ENCODE results near the gene BEST2.
"Not testable (repeated sequence)": the region's sequence is repeated elsewhere in the genome, so short reads cannot be mapped to it uniquely, and the experiment has no call there.

The BEST2 gene

DNA sequence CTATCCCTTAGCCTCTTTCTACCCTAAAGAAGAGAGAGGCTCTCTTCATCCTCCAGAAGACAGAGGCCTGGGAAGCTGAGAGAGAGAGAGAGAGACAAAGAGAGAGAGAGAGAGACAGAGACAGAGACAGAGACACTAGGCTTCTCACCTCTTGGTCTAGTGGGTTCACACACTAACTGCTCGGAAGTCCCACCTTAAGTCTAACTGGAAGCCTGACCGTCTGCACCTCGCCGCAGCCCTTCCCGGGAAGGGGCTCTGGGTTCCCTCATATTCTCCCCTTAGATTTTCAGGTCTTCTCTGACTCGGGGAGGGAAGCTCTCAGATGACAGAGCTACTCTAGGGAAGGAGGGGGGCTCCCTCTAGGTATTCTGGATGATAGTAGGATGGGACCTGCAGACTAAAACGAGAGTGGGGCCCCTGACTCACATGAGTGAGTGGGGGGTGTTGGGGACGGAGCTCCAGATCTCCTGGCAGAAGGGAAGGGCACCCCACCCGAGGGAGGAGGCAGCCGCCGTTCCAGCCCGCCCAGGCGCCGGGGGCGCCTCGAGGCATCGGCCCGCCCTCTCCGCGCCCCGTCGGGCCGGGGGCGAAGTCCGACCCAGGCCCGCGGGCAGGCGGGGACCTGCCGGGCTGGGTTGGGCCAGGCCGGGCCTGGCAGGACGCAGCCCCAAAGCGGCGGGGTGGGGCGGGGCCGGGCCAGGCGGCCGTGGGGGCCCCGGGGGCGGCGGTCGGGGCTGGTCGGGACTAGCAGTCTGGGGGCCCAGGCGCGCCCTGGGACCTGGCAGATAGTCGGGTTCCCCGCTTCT is 37.7 kb downstream of the BEST2 start:
- peak; percentile 70 for DNase-seq

DNA sequence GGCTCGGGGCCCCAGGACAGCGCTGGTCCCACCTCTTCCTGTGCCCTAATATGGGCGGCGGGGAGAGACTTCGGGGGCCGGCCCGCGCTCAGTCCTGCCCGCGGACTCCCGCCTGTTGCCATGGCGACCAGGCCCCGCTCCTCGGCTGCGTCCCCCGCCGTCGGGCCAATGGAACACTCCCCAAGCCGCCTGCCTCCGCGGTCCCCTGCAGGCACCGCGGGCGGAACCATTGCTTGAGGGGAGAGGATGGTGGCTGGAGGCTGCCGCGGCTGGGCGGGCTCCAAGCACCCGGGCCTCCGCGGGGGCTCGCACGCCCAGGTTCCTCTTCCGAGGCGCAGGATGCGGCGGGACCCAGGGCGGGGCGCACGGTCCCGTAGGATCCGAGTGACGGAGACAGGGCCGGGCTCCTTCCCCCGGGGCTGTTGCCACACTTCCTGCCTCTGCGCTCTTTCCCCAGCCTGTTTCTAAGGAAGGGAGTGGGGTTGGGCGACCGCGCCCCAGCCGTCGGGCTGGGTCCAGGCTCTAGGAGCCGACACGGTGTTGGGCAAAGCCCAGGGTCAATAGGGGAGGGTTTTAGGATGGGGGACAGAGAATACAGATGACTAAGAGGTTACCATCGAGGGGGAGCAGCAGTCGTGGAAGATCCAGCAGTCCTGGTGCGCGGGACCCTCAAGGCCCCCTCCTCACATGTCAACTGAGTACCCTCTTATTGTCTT is 38.5 kb downstream of the BEST2 start:
- DNase-seq: peak; percentile 97

DNA sequence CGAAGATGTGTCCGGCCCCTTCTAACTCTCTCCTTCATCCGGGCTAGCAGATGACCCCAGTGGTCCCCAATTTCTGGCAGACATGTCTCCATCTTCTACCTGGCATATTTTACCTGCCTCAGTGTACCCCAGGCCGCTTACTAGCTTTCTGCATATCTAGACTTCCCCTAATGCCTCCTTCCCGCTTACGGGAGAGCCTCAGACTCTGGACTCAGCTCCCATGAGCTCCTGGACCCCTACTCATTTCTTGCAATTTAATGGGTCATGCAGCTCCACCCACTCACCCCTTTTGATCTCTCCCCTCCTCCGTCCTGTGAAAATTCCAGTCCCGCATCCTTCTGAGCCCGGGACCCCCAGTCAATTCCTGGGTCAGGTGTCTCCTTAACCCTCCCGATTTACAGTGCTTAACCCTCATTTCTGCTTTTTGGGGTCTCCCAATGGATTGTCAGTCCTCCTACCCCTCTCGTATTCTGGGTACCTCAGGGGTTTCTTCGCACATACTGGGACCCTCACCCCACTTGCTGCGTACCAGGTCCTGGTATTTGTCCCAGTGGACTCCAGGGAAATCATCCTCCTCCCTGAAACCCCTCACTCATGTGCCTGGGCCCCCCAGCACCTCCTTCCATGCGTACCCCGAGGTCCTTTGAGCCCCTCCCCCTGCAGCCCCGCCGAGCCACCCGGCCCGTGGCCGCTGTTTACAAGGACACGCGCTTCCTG is 39.2 kb downstream of the BEST2 start:
- peak; percentile 65 for DNase-seq

DNA sequence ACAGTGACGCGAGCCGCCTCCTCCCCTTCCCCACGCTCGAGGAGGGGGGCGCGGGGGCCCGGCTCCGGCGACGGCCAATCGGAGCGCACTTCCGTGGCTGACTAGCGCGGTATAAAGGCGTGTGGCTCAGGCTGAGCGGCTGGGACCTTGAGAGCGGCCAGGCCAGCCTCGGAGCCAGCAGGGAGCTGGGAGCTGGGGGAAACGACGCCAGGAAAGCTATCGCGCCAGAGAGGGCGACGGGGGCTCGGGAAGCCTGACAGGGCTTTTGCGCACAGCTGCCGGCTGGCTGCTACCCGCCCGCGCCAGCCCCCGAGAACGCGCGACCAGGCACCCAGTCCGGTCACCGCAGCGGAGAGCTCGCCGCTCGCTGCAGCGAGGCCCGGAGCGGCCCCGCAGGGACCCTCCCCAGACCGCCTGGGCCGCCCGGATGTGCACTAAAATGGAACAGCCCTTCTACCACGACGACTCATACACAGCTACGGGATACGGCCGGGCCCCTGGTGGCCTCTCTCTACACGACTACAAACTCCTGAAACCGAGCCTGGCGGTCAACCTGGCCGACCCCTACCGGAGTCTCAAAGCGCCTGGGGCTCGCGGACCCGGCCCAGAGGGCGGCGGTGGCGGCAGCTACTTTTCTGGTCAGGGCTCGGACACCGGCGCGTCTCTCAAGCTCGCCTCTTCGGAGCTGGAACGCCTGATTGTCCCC is 39.9 kb downstream of the BEST2 start, which contains the start of gene JUNB:
JUNB (plus strand) TSS at position 142 of the 706 bp plus-strand sequence; CDS start at position 428, 286 bp downstream.
- peak; percentile 96 for DNase-seq

DNA sequence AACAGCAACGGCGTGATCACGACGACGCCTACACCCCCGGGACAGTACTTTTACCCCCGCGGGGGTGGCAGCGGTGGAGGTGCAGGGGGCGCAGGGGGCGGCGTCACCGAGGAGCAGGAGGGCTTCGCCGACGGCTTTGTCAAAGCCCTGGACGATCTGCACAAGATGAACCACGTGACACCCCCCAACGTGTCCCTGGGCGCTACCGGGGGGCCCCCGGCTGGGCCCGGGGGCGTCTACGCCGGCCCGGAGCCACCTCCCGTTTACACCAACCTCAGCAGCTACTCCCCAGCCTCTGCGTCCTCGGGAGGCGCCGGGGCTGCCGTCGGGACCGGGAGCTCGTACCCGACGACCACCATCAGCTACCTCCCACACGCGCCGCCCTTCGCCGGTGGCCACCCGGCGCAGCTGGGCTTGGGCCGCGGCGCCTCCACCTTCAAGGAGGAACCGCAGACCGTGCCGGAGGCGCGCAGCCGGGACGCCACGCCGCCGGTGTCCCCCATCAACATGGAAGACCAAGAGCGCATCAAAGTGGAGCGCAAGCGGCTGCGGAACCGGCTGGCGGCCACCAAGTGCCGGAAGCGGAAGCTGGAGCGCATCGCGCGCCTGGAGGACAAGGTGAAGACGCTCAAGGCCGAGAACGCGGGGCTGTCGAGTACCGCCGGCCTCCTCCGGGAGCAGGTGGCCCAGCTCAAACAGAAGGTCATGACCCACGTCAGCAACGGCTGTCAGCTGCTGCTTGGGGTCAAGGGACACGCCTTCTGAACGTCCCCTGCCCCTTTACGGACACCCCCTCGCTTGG is 40.7 kb downstream of the BEST2 start:
- peak; percentile 80 for DNase-seq

DNA sequence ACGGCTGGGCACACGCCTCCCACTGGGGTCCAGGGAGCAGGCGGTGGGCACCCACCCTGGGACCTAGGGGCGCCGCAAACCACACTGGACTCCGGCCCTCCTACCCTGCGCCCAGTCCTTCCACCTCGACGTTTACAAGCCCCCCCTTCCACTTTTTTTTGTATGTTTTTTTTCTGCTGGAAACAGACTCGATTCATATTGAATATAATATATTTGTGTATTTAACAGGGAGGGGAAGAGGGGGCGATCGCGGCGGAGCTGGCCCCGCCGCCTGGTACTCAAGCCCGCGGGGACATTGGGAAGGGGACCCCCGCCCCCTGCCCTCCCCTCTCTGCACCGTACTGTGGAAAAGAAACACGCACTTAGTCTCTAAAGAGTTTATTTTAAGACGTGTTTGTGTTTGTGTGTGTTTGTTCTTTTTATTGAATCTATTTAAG is 41.3 kb downstream of the BEST2 start:
- DNase-seq: no peak

DNA sequence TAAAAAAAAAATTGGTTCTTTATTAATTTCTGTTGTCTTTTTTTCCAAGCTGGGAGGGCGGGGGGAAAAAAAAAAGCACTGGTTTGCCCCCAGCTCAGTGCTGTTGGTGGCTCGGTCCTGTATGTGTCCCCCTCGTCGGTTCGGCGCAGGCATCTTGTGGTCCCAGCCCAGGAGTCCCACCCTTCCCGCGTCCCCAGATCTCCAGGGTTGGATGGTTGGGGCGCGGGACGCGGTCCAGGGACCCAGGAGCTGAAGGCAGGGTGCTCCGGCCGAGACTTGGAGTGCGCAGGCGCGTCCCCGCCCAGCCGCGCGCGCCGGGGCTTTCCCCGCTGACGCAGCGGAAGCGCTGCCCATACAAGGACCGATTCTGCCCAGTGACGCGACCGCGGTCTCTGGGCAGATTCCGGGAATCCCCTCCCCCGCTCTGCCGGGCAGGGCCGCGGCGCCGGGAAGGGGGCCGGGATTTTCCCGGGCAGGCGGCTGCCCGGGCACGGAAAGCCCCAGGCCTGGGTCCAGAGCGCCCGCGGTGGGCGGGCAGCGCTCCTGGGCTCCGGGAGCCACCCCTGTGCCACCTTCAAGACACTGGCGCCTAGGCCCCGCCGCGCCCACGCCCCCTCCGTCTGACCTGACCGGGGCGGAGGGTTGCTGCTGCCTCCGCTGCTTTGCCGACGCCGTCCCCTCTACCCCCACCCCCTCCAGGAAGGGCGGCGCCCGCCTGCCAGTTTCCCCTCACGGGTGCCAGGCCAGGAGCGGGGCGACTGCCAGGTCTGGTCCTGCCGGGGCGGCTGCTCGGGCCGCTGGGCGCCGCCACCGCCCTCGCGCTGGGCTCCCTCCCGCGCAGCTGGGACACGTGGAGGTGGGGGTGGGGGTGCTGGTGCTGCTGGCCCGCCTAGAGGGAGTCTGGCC is 42.0 kb downstream of the BEST2 start:
- peak; percentile 97 for DNase-seq

DNA sequence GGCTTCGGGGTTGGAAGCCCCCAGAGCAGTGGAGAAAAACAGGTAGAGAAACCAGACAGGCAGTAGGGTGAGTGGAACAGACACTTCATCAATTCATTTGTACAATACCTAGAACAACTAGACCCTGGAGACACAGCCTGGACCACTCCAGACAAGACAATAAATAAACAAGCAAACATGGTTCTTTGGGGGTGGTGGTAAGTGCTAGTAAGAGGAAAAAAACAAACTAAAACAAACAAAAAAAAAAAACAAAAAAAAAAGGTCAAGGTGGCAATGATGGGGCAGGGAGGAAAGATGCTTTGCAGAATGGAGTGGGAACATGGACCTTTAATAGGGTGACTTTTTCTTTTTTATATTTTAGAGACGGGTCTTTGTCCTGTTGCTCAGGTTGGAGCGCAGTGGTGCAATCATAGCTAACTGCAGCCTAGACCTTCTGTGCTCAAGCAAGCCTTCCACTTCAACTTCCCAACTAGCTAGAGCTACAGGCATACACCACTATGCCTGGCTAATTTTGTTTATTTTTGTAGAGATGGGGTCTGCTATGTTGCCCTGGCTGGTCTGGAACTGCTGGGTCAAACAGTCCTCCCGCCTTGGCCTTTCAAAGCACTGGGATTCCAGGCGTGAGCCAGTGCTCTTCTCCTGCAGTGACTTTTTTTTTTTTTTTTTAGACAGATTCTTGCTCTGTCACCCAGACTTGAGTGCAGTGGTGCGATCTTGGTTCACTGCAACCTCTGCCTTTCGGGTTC is 42.8 kb downstream of the BEST2 start:
- DNase-seq: no peak

DNA sequence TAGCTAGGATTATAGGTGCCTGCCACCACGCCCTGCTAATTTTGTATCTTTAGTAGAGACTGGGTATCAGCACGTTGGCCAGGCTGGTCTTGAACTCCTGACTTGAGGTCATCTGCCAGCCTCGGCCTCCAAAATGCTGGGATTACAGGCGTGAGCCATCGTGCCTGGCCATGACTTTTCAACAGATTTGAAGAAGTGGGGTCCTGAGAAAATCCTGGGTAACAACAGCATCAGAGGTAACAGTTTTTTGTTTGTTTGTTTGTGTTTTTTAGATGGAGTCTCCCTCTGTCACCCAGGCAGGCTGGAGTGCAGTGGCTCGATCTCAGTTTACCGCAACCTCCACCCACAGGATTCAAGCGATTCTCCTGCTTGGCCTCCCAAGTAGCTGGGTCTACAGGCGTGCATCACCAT is 43.4 kb downstream of the BEST2 start:
- DNase-seq: no peak

DNA sequence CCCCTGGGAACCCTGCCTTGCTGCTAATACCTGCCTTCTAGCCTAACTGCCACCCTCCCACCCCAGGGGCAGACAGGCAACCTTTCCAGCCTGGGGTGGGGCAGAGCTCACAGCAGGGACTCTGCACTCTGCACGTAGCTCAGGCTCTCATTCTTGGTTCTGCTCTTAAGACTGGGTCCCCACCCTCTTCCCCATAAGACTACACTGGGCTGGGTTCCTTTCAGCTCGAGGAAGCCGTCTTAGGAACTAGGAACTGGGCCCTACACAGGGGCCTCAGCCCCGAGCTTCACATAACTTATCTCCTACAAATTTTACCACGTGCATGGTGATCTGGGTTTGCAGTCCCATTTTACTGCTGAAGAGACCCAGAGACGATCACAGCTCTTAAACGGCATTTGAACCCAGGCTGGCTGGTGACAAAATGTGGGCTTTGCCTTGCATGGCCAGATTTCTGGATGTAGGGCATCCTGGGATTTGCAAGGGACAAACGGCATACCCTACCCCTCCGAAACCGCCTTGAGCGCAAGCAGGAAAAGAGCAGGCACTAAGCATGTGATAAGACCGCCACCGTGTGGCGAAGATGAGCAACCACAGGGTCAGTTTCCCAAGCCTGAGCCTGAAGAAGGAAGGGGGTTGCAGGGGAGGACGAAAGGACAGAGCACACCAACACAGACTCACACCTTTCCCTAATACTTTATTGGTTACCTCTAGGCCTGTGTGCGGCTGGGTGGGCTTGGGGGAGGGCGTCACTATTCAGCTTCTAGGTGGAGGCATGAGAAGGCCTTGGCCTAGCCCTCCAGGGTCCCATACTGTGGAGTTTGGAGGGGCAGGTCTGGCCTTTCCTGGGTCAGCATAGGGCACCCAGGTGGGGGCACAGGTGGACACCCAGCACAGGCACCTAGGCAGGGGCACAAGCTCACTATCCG is 44.8 kb downstream of the BEST2 start:
- peak; percentile 96 for DNase-seq

DNA sequence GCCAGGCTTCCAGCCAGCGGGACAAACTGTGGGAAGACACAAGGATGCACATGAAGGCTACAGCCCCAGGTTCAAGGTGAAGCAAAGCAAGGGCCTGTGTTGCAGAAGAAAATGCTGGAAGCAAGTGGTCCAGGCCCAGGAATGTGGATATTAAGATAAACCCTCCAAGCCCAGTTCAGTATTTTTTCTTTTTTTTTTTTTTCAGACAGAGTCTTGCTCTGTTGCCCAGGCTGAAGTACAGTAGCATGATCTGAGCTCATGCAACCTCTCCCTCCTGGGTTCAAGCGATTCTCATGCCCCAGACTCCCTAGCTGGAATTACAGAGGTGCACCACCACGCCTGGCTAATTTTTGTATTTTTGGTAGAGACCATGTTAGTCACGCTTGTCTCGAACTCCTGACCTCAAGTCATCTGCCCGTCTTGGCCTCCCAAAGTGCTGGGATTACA is 45.6 kb downstream of the BEST2 start:
- no peak for DNase-seq

DNA sequence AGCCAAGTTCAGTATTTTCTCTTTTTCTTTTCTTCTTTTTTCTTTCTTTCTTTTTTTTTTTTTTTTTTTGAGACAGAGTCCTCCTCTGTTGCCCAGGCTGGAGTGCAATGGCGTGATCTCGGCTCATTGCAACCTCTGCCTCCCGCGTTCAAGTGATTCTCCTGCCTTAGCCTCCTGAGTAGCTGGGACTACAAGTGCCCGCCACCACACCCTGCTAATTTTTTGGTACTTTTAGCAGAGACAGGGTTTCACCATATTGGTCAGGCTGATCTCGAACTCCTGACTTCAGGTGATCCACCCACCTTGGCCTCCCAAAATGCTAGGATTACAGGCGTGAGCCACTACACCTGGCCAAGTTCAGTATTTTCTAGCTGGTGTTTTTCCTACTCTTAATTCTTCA is 46.0 kb downstream of the BEST2 start:
- not testable (repeated sequence) for DNase-seq

DNA sequence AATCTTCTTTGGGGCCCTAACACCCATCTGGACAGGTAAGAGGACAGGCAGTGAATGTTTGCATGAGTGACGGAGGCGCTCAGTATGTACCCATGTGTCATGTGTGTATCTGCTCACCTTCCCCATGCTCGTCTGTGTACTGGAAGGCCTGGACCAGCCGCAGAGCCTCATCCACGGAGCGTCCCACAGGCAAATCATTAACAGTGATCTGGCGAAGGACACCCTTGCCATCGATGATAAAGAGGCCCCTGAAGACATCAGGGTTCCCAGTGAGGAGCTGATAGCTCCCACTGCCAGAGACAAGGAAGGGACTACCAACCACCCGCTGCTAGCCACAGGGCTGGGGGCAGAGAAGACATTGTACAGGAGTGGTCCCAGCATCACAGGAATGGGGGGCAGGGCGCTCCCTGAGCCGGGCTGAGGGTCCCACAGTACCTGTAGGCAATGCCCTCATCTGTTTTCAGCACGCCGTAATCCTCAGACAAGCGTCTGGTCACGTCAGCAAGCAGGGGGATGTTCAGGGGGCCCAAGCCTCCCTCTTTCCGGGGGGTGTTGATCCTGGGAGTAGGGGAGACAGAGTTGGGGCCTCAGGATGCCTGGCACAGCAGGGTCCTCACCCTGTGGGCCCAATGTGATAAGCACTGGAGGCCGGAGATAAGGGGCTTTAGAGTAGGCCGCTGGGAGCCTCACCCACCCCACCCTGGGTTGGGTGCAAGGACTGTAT is 48.3 kb downstream of the BEST2 start:
- no peak for DNase-seq

DNA sequence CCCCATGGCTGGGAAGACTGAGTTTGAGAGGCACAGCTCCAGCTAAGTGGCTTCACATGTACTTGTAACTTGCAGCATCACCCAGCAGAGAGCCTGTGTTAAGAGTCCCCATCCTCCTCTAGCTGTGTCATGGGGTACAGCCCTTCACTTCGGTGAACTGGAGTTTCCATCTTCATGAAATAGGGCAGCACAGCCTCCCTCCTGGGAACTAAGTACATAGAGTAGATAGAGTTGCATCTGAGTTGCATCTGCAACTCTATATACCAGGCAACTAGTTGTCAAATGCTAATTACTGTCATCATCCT is 48.8 kb downstream of the BEST2 start:
- no peak for DNase-seq

DNA sequence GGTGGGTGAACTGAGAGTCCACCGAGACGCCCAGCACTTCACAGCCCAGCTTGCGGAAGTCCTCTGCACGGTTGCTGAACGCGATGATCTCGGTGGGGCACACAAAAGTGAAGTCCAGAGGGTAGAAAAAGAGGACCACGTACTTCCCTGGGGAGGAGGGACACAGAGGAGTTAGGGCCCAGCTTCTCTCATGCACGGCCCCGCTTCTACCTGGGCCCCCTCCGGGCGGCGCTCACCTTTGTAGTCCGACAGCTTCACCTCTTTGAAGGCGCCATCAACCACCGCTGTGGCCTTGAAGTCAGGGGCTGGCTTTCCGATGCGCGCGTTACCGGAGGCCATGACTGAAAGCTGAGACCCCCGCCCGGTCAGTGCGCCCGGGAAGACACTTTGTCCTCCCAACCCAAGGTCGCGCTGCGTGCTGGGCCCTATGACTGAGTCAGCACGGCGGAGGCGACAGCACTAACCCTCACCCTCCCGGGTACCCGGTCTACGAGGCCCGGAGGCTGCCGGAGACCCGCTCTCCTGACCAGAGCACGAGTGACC is 49.4 kb downstream of the BEST2 start:
- peak; percentile 58 for DNase-seq

DNA sequence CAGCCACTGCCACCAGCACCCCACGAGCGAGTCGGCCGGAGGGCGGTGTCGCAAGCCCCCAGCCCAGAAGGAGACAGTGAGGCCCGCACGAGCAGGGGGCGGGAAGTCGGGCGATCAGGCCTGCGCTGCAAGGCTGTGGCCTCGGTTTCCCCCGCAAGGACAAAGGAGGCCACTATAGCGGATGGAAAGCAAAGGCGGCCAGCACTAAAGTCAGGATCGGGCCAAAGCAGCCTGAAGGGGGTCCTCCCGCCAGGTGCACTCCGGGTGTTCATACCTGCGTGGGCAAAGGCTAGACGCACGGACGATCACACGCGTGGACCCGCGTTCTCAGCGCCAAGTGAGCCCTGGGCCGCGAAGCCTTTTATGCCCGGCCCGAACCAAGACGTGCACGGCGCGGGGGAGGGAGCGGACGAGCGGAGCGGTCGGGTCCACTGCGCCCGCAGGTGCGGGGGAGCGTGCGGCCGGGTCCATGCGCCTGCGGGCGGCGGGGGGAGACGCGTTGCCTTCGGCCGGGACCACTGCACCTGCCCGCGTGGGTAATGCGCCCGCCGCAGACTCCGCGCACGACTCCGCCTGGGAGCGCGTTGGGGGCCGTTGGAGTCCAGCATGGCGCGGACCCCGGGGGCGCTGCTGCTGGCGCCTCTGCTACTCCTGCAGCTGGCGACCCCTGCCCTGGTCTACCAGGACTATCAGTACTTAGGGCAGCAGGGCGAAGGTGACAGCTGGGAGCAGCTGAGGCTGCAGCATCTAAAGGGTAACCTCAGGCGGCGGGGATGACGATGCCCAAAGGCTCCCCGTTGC is 50.1 kb downstream of the BEST2 start, which contains the start of the genes PRDX2 and THSD8:
PRDX2 (minus strand) TSS at position 335 of the 801 bp plus-strand sequence. CDS start 539 bp downstream, outside the sequence.
THSD8 (plus strand) TSS at position 604 of the 801 bp plus-strand sequence; CDS start at position 607, 3 bp downstream.
- peak; percentile 95 for DNase-seq

All from eye (tissue), 1 donor.